Mammary microvascular endothelial cell (primary cell): ENCODE measurements around the gene ABCA5. TPM values are rescaled to one million over a fixed set of nuclear protein-coding genes. Genes with fewer than 3 reads are reported as not detected.

ENCODE experiments used
- total RNA-seq: library from RNA; depleted of rRNA; stranded (reverse); fragments of >200 nt; gene quantifications from 2 replicates; pipeline ENCODE4 v1.2.3, GENCODE V29; 2015

The ABCA5 gene, protein sequence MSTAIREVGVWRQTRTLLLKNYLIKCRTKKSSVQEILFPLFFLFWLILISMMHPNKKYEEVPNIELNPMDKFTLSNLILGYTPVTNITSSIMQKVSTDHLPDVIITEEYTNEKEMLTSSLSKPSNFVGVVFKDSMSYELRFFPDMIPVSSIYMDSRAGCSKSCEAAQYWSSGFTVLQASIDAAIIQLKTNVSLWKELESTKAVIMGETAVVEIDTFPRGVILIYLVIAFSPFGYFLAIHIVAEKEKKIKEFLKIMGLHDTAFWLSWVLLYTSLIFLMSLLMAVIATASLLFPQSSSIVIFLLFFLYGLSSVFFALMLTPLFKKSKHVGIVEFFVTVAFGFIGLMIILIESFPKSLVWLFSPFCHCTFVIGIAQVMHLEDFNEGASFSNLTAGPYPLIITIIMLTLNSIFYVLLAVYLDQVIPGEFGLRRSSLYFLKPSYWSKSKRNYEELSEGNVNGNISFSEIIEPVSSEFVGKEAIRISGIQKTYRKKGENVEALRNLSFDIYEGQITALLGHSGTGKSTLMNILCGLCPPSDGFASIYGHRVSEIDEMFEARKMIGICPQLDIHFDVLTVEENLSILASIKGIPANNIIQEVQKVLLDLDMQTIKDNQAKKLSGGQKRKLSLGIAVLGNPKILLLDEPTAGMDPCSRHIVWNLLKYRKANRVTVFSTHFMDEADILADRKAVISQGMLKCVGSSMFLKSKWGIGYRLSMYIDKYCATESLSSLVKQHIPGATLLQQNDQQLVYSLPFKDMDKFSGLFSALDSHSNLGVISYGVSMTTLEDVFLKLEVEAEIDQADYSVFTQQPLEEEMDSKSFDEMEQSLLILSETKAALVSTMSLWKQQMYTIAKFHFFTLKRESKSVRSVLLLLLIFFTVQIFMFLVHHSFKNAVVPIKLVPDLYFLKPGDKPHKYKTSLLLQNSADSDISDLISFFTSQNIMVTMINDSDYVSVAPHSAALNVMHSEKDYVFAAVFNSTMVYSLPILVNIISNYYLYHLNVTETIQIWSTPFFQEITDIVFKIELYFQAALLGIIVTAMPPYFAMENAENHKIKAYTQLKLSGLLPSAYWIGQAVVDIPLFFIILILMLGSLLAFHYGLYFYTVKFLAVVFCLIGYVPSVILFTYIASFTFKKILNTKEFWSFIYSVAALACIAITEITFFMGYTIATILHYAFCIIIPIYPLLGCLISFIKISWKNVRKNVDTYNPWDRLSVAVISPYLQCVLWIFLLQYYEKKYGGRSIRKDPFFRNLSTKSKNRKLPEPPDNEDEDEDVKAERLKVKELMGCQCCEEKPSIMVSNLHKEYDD (N-terminal part only)
- 8.5 and 13.7 TPM in 2 replicates for total RNA-seq

DNA sequence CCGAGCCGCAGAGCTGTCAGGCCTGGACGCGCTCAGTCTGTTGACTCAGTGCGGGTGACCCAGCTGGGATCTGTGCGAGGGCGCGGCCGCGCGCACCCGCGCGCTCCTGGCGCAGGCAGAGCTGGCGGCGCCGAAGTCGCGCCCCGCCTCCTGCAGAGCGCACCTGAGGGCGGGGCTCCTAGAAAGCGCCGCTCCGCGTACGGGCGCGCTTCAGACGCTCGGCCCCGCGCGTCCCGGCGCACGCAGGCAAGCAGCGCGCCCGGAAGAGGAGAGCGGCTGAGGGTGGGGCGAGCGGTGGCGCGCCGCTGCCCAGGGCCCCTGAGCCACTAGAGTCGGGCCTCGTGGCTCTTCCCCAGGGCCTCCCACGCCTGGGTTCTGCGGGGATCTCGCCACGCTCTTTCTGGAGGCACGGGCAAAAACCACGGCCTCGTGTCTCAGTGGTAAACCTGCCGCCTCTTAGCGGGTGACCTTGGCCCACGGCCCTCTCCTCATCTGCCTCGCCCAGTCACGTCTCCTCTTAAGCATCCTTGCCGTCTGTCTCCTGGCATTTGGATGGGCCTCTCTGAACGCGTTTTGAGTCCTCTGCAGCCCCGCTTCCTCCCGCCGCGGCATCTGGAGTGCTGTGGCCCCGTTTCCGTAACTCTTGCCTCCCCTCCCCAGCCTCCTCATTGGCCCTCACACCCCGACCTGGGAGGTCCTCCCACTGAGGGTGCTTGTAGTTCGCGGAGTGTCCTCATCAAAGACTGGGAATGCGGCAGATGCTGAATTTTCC, at the start of gene ABCA5:
TSS of gene ABCA5 (minus strand) at position 74 of the 772 bp plus-strand sequence. CDS start 12,718 bp downstream, outside the sequence.

GRCh38 chr17:69228576-69228975, 98.4 kb downstream of the ABCA5 start, which contains the start of gene ABCA10:
ABCA10 (minus strand) TSS chr17:69228824; CDS start chr17:69225358, 3,466 bp downstream.

Other genes with a start within 250 kb of the ABCA5 start
- gene ABCA6, start 185.2 kb downstream of the ABCA5 start, total RNA-seq, result 1.9 and 2.3 TPM in 2 replicates
- 0.33 and 0.39 TPM in 2 replicates for gene ABCA10, start 98.3 kb downstream of the ABCA5 start, total RNA-seq
- gene MAP2K6, start 87.6 kb upstream of the ABCA5 start, total RNA-seq, result 2.3 and 3.8 TPM in 2 replicates